Cortex of kidney (tissue), 1 donor: Measurements from ENCODE around the gene RIOK3.
"Not testable (repeated sequence)": the region's sequence is repeated elsewhere in the genome, so short reads cannot be mapped to it uniquely, and the experiment has no call there.

Experiments used
- DNase-seq: peaks from one replicate; lab custom pipeline; 2025; lab: John Stamatoyannopoulos, UW

The RIOK3 gene

DNA sequence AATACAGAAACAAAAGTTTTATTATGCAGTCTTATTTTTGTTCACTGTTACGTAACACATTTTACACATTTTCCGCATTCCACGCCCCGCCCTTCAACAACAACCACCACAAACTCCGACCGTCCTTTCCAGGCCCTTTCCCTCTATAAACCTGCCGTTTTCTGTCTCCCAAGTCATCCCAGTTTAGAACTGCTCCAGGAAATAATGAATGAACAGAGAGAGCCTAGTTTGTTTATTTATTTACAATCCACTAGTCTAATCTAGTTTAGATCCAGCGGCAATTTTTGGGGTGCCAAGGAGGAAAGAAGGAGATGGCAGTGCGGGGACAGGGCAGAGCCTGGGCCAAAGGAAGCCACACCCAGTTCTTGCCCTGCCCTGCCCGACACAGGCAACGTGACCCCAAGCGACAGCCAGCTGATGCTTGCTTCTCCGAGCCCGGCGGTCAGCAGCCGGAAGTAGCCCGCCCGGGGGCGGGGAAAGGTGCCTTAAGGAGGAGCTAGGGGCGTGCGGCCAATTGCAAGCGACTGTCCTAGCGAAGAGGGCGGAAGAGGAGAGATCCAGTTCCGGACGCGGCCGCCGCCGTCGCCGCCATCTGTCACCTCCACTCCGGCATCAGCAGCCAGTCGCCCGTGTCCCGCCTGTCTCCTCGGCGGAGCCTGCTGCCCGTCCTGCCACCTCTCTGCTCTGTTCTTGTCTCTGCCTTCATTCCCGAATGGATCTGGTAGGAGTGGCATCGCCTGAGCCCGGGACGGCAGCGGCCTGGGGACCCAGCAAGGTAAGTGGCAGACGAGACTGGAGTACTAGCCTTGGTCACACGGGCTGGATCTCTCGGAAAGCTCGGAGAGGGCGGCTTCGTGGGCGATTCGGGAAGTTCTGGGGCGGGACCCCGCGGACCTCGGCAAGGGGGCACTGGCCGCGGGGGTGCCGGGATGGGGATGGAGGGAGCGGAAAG, at the start of gene RIOK3:
RIOK3 (plus strand) TSS at position 560 of the 952 bp plus-strand sequence; CDS start at position 713, 153 bp downstream.
- DNase-seq, result peak; percentile 57

DNA sequence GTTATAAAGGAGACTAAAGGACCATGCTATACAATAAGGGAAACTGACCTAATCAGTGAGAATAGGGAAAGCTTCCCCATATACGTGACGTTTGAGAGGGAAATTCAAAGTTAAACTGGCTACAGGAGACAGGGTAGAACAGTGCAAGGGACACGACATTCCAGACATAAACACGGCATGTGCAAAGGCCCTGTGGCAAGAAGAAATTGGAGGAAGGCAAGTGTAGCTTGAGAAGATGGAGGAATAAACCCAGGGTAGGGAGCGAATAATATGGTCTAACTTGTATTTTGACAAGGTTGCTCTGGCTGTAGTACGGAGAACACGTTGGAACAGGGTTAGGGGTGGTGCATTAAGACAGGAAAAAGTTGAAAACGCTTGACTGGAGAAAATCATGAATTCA, 49.8 kb upstream of the RIOK3 start:
- no peak for DNase-seq

DNA sequence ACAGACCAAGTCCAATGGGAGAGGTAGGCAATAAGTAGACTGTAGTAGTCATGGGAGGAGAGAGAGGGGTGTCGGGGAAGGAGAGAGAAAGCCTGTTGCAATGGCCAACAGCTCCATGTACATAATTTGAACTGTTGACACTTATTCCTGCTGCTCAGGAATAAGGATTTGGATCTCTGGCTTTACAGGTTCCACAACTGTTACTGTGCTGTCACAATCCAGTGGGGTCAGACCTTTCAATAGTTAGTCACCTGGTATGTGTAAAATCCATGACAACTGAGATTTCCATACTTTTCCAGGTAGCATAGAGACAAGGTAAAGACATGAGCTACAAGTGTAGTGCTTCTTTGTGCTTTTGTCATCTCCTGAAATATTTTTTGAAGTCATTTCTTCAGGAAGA, 47.5 kb upstream of the RIOK3 start:
- DNase-seq, result no peak

GRCh38 chr18:23406271-23406787, 46.8 kb upstream of the RIOK3 start:
- DNase-seq, result no peak

GRCh38 chr18:23412351-23412964, 40.6 kb upstream of the RIOK3 start:
- no peak for DNase-seq

- DNase-seq, result no peak
Observed at GRCh38 chr18:23415515-23415914, 37.6 kb upstream of the RIOK3 start.

GRCh38 chr18:23416298-23416697, 36.8 kb upstream of the RIOK3 start:
- no peak for DNase-seq

GRCh38 chr18:23421277-23421676, 31.8 kb upstream of the RIOK3 start:
- DNase-seq, result no peak

DNA sequence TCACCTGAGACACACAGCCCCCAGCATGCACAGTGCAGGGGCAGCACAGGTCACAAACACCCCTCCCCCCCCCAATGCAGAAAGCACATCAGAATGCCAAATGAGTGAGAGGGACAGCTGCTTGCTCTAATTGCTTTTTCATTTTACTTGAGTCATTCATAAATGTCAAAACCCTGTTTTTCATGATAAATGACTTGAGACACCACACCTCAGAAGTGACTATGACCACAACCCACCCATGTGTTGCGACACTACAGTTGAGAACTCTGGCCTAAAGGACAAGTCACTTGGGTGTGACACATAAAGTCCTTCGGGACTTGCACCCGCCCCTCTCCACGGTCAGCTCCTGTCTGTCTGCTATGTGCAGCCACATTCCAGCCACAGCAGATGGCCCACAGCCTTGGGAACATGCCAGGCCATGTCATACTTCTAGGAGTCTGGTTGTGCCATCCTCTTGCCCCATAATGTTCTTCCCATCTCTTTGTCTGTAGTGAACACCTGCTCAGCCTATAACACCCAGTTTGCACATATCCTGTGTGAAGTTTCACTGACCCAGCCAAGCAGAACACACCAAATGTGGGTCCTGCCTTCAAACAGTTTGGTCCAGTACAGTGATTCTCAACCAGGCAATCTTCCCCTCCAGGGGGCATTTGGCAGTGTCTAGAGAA, 30.2 kb upstream of the RIOK3 start:
- no peak for DNase-seq

GRCh38 chr18:23424616-23425015, 28.5 kb upstream of the RIOK3 start:
- no peak for DNase-seq

GRCh38 chr18:23428821-23429220, 24.3 kb upstream of the RIOK3 start:
- DNase-seq, result no peak

DNA sequence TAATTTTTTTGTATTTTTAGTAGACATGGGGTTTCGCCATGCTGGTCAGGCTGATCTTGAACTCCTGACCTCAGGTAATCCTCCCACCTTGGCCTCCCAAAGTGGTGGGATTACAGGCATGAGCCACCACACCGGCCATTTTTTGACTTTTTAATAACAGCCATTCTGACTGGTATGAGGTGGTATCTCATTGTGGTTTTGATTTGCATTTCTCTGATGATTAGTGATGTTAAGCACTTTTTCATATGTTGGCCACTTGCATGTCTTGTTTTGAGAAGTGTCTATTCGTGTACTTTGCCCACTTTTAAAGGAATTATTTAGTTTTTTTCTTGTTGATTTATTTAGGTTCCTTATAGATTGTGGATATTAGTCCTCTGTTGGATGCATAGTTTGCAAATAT, 23.5 kb upstream of the RIOK3 start:
- not testable (repeated sequence) for DNase-seq

DNA sequence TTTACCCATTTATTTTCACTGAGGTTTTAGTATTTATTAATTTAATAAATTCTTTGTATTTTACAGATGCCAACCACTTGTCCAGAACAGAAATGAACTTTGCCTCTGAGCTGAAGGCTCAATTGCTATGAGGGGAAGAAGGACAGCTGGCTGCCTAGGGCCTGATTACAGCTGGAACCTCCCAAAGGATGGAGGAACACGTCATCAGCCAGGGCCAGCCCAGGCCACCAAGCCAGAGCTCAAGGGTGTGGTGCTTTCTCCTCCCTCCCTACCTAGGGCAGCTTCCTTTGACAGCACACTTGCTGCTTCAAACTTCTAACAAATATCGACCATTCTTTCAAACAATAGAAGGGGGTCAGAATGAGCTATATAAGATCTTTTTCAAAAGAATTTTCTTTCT, 19.7 kb upstream of the RIOK3 start:
- no peak for DNase-seq

DNA sequence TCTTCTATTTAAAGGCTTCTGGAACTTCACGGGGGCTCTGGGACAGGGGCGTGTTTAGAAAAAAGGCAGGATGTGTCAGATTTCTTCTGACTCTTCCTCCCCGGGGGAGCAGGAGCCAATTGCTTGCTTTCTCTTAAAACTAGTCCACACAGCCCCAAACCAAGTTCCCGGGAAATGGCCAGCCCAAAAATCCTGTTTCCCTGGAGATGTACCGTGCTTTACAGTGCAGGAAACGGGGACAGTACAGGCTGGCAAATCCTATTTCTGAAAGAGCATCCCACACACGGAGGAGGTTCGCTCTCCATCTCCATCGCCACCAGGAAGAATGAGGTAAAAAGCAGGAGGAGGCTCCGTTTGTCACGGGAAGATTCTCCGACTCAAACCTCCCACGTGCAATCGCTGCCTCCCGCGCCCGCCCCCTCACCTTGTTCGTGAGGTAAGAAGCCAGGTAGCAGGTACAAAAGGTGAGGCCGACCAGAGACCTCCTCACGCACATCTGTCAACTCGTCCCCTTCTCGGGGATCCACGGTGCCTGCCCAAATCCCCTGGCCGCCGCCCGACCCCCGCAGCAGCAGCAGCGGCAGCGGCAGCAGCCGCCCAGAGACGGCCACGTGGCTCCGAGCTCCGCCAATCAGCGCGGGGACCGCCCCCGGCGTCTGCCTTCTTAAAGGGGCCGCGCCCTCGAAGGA, 15.6 kb upstream of the RIOK3 start:
- DNase-seq, result peak; percentile 19

DNA sequence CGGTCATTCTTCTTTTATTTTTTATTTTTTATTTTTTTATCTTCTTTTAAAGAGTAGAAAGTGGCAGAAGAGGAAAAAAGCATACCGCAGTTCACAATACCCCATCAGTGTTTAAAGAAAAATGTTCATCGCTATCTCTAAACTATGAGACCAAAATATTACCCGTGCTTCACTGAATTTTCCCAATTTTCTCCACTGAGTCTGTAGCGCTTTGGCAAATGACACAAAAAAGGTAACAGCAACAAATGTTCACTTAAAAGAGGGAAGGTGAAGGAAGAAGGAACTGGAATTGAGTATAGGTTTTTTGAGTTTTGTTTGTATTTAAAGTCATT, 15.1 kb upstream of the RIOK3 start:
- DNase-seq, result no peak

GRCh38 chr18:23438608-23439366, 14.3 kb upstream of the RIOK3 start:
- no peak for DNase-seq

DNA sequence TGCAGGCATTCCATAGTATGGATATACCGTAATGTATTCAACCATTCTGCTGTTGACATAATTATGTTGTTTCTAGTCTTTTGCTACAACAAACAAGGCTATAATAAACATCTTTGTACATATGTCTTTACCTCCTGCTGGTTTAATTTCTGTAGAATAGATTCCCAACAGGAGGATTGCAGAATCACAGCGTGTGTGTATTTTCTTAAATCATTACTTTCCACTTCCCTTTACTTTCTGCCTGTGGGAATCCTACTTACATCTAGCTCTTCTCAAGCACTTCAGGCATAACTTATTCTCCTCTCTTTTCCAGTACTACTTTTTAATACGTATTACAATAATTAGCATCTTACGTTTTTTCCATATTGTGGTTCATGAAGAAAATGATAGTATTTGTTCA, 13.0 kb upstream of the RIOK3 start:
- DNase-seq, result no peak

DNA sequence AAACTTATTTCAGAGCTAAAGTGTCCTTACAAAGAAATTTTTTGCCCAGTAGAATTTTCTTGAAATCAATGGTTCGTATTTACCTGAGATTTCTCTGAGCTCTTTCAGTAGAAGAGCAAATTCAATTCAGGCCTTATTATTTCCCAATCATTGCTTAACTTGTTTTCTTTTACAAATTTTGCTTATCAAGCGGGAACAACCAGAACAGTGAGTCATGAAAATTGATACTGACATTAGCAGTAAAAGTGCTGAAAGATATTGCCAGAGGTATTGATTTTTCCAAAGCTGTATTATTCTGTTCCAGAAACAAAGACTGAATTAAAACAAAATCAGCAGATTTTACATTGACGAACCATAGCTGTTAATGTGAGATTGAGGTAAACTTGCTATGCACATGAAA, 10.1 kb upstream of the RIOK3 start:
- DNase-seq, result no peak

DNA sequence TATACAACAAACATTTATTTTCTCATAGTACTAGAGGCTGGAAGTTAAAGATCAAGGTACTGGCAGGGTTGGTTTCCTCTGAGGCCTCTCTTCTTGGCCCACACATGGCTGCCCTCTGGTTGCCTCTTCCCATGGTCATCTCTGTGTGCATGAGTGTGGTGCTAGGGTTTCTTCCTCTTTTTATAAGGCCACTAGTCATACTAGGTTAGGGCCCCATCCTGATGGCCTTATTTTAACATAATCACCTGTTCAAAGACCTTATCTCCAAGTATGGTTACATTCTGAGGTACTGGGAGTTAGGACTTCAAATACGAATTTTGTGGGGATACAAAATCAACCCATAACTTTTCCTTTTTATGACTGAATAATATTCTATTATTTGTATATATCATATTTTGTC, 4.8 kb upstream of the RIOK3 start:
- no peak for DNase-seq

DNA sequence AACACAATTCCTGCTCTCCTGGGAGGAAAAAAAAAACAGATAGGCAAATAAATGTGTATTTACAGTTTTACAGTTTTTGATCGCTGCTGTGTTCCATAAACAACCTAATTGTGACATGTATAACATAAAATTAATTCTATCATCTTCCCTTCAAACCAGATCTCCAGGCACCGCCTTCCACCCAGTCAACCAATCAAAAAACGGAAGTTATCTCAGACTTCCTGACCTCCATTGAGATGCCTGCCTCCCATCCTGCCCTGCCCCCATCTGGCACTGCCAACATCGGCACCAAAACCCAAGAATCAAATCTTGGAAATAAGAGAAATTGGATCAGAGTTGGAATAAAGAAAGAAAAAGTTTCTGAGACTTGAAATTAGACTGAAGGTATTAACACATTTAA, 3.1 kb upstream of the RIOK3 start:
- DNase-seq, result no peak

- no peak for DNase-seq
Observed at GRCh38 chr18:23451011-23451410, 2.1 kb upstream of the RIOK3 start.
